ENCODE measurements around the gene TBC1D16. TPM values are rescaled to one million over a fixed set of nuclear protein-coding genes. Genes with fewer than 3 reads are reported as not detected.

TBC1D16 gene
- total RNA-seq, 1 donor from 2014 or later = 23.7 TPM

GRCh38 chr17:79943347-79944241 lies 92.1 kb downstream of the TBC1D16 start:
- Histone ChIP-seq H3K27me3 (ENCODE audit: control insufficient read depth, insufficient read depth, low read length) (no peaks in the 10 kb centered on the region), H3K4me3 (ENCODE audit: low read depth, low read length) (no peak overlapping the region), H3K36me3 (ENCODE audit: control insufficient read depth, insufficient read depth, low read length) (peaks cover 12% of the 10 kb centered on the region)
- no peak for FAIRE-seq
- no peak for DNase-seq (ENCODE audit: low read depth)
- TF ChIP-seq CTCF (IDR thresholded peaks at IDR 0.05; ENCODE audit: insufficient read depth, low read length, severe bottlenecking) = no peak

GRCh38 chr17:79942591-79943346 lies 92.9 kb downstream of the TBC1D16 start:
- Histone ChIP-seq H3K4me3 (ENCODE audit: low read depth, low read length) (no peak overlapping the region), H3K36me3 (ENCODE audit: control insufficient read depth, insufficient read depth, low read length) (peaks cover 12% of the 10 kb centered on the region), H3K27me3 (ENCODE audit: control insufficient read depth, insufficient read depth, low read length) (no peaks in the 10 kb centered on the region)
- TF ChIP-seq CTCF (IDR thresholded peaks at IDR 0.05; ENCODE audit: insufficient read depth, low read length, severe bottlenecking) = no peak
- no peak for FAIRE-seq
- DNase-seq (ENCODE audit: low read depth) = no peak

GRCh38 chr17:79942011-79942405 lies 93.7 kb downstream of the TBC1D16 start:
- Histone ChIP-seq H3K4me3 (ENCODE audit: low read depth, low read length) (no peak overlapping the region), H3K27me3 (ENCODE audit: control insufficient read depth, insufficient read depth, low read length) (no peaks in the 10 kb centered on the region), H3K36me3 (ENCODE audit: control insufficient read depth, insufficient read depth, low read length) (peaks cover 12% of the 10 kb centered on the region)
- DNase-seq (ENCODE audit: low read depth) (no peak), FAIRE-seq (no peak)
- no peak for TF ChIP-seq CTCF (IDR thresholded peaks at IDR 0.05; ENCODE audit: insufficient read depth, low read length, severe bottlenecking)

DNA sequence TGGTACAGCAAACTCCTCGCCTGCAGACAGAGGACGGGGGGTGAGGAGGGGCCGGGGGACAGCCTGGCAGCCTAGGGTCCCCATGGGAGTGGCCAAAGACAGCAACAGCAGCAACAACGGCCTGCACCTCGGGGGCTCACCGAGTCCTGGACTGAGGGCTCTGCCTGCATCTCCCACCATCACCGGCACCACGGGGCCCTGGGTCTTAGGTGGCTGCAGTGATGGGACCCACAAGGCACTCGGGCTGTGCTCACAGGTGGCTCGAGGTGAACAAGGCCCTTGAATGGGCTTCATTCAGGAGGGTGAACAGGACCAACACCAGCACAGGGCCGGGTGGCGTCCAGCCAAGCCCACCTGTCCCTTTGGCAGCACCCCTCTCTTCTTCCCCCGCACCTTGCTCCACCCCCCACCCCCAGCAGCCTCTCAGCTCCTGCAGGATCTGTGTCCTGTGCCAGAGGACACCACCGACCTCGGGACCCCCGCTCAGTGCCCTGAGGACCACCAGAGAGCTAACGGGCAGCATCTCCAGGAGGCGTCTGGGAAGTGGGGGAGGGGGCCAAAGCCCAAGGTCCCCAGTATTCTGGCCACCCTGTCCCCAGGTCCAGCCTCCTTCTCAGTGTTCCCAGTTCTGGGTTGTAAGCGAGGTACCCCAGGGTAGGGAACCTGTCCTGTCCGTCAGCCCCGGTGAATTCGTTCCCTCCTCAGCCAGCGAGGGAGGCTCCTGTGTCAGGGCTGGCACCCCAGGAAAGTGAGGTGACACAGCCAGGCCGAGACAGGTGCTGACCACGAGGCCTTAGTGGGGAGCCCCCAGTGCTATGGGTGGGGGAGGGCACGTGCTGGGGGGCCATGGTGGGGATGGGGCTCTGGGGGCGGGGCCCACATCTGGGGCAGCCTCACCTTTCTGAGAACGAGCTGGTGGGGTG lies 94.3 kb downstream of the TBC1D16 start:
- TF ChIP-seq CTCF (IDR thresholded peaks at IDR 0.05; ENCODE audit: insufficient read depth, low read length, severe bottlenecking) = no peak
- H3K36me3 ChIP-seq (ENCODE audit: control insufficient read depth, insufficient read depth, low read length) = peaks cover 11% of the 10 kb centered on the region
- H3K4me3 ChIP-seq (ENCODE audit: low read depth, low read length) = no peak overlapping the region
- DNase-seq (ENCODE audit: low read depth) (no peak), FAIRE-seq (no peak)
- no peaks in the 10 kb centered on the region for H3K27me3 ChIP-seq (ENCODE audit: control insufficient read depth, insufficient read depth, low read length)

GRCh38 chr17:79940459-79941087 lies 95.1 kb downstream of the TBC1D16 start:
- DNase-seq (ENCODE audit: low read depth) (no peak), FAIRE-seq (no peak)
- no peaks in the 10 kb centered on the region for H3K27me3 ChIP-seq (ENCODE audit: control insufficient read depth, insufficient read depth, low read length)
- peaks cover 10% of the 10 kb centered on the region for H3K36me3 ChIP-seq (ENCODE audit: control insufficient read depth, insufficient read depth, low read length)
- no peak for TF ChIP-seq CTCF (IDR thresholded peaks at IDR 0.05; ENCODE audit: insufficient read depth, low read length, severe bottlenecking)
- H3K4me3 ChIP-seq (ENCODE audit: low read depth, low read length) = no peak overlapping the region

Measured in bronchial epithelial cell (primary cell).